ENCODE measurements around the gene HECTD4.
"Not testable (repeated sequence)": the region's sequence is repeated elsewhere in the genome, so short reads cannot be mapped to it uniquely, and the experiment has no call there.

The HECTD4 gene

GRCh38 chr12:112116232-112117060 lies 265.8 kb downstream of the HECTD4 start:
- DNase-seq (ENCODE audit: extremely low read depth, insufficient read length) = peak; percentile 15
- TF ChIP-seq, protein P1, sequence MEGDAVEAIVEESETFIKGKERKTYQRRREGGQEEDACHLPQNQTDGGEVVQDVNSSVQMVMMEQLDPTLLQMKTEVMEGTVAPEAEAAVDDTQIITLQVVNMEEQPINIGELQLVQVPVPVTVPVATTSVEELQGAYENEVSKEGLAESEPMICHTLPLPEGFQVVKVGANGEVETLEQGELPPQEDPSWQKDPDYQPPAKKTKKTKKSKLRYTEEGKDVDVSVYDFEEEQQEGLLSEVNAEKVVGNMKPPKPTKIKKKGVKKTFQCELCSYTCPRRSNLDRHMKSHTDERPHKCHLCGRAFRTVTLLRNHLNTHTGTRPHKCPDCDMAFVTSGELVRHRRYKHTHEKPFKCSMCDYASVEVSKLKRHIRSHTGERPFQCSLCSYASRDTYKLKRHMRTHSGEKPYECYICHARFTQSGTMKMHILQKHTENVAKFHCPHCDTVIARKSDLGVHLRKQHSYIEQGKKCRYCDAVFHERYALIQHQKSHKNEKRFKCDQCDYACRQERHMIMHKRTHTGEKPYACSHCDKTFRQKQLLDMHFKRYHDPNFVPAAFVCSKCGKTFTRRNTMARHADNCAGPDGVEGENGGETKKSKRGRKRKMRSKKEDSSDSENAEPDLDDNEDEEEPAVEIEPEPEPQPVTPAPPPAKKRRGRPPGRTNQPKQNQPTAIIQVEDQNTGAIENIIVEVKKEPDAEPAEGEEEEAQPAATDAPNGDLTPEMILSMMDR (IDR thresholded peaks at IDR 0.05; ENCODE audit: insufficient read depth, low read length, poor library complexity, severe bottlenecking) = no peak
- H3K27me3 ChIP-seq (replicated peaks; ENCODE audit: control insufficient read depth, insufficient read depth, low read length) = no peaks in the 10 kb centered on the region
- no peaks in the 10 kb centered on the region for H3K36me3 ChIP-seq (ENCODE audit: control insufficient read depth, insufficient read depth, low read length)
- no peak overlapping the region for H3K4me3 ChIP-seq (replicated peaks; ENCODE audit: low read depth, low read length)

GRCh38 chr12:112115259-112116045 lies 266.8 kb downstream of the HECTD4 start:
- TF ChIP-seq, protein P1 (IDR thresholded peaks at IDR 0.05; ENCODE audit: insufficient read depth, low read length, poor library complexity, severe bottlenecking) = no peak
- Histone ChIP-seq H3K4me3 (replicated peaks; ENCODE audit: low read depth, low read length) (no peak overlapping the region), H3K36me3 (ENCODE audit: control insufficient read depth, insufficient read depth, low read length) (no peaks in the 10 kb centered on the region), H3K27me3 (replicated peaks; ENCODE audit: control insufficient read depth, insufficient read depth, low read length) (no peaks in the 10 kb centered on the region)
- no peak for DNase-seq (ENCODE audit: extremely low read depth, insufficient read length)

GRCh38 chr12:112112409-112113133 lies 269.7 kb downstream of the HECTD4 start:
- TF ChIP-seq, protein P1 (IDR thresholded peaks at IDR 0.05; ENCODE audit: insufficient read depth, low read length, poor library complexity, severe bottlenecking) = no peak
- Histone ChIP-seq H3K36me3 (ENCODE audit: control insufficient read depth, insufficient read depth, low read length) (no peaks in the 10 kb centered on the region), H3K27me3 (replicated peaks; ENCODE audit: control insufficient read depth, insufficient read depth, low read length) (no peaks in the 10 kb centered on the region), H3K4me3 (replicated peaks; ENCODE audit: low read depth, low read length) (no peak overlapping the region)
- no peak for DNase-seq (ENCODE audit: extremely low read depth, insufficient read length)

DNA sequence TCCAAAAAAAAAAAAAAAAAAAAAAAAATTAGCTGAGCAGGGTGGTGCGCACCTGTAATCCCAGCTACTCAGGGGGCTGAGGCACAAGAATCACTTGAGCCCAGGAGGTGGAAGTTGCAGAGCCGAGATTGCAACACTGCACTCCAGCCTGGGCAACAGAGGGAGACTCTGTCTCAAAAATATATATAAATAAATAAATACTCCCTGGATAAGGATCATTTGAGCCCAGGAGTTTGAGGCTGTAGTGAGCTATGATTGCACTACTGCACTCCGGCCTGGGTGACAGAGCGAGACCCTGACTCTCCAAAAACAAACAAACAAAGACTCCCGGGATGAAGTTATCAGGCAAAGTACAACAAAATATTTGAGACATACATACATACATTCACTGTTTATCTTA lies 270.3 kb downstream of the HECTD4 start:
- no peaks in the 10 kb centered on the region for H3K36me3 ChIP-seq (ENCODE audit: control insufficient read depth, insufficient read depth, low read length)
- DNase-seq (ENCODE audit: extremely low read depth, insufficient read length) = no peak
- no peaks in the 10 kb centered on the region for H3K27me3 ChIP-seq (replicated peaks; ENCODE audit: control insufficient read depth, insufficient read depth, low read length)
- TF ChIP-seq, protein P1 (IDR thresholded peaks at IDR 0.05; ENCODE audit: insufficient read depth, low read length, poor library complexity, severe bottlenecking) = no peak
- no peak overlapping the region for H3K4me3 ChIP-seq (replicated peaks; ENCODE audit: low read depth, low read length)

DNA sequence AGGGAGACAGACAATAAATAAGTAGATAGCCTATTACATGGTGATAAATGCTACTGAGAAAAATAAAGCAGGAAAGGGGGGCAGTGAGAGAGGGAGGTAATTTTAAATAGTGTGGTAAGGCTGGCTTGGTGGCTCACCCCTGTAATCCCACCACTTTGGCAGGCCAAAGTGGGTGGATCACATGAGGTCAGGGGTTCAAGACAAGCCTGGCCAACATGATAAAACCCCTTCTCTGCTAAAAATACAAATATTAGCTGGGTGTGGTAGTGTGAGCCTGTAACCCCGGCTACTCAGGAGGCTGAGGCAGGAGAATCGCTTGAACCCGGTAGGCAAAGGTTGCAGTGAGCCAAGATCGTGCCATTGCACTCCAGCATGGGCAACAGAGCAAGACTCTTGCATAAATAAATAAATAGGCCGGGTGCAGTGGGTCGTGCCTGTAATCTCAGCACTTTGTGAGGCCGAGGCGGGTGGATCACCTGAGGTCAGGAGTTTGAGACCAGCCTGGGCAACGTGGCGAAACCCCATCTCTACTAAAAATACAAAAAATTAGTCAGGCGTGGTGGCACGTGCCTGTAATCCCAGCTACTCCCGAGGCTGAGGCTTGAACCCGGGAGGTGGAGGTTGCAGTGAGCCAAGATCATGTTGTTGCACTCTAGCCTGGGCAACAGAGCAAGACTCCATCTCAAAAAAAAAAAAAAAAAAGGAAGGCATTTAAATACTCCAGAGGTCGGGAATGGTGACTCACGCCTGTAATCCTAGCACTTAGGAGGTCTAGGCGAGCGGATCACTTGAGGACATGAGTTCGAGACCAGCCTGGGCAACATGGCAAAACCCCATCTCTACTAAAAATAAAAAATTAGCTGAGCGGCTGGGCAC lies 271.2 kb downstream of the HECTD4 start:
- not testable (repeated sequence) for DNase-seq (ENCODE audit: extremely low read depth, insufficient read length); H3K4me3 ChIP-seq (replicated peaks; ENCODE audit: low read depth, low read length); H3K27me3 ChIP-seq (replicated peaks; ENCODE audit: control insufficient read depth, insufficient read depth, low read length); H3K36me3 ChIP-seq (ENCODE audit: control insufficient read depth, insufficient read depth, low read length)
